HG02763 (cell line): ENCODE data around the gene WWOX.

Experiments
- ATAC-seq: cut with Tn5 transposase; IDR thresholded peaks from one replicate; pipeline ENCODE4 v1.9.1; 2021; ENCODE audit warnings: mild to moderate bottlenecking, moderate library complexity; ENCODE audit not compliant: unreplicated experiment

Gene WWOX

DNA sequence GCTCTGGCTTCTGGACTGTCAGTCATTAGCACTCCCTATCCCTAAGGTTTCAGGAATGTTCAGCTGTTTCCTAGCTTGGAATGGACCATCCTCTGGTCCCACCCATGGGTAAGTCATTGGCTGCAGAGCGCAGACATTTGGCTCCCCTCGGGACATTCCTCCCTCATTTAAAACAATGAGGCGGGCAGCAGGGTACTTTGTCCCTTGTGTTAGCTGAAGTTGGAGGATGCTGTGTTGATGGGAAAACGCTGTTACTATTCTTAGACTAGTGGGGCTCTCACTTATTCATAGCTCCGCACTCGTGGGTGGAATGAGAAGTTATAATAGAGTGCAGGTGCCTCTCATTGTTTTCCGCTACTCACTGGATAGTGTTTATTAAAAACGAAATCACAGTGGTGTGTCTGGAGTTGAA lies 673.8 kb downstream of the WWOX start:
- ATAC-seq: no peak

DNA sequence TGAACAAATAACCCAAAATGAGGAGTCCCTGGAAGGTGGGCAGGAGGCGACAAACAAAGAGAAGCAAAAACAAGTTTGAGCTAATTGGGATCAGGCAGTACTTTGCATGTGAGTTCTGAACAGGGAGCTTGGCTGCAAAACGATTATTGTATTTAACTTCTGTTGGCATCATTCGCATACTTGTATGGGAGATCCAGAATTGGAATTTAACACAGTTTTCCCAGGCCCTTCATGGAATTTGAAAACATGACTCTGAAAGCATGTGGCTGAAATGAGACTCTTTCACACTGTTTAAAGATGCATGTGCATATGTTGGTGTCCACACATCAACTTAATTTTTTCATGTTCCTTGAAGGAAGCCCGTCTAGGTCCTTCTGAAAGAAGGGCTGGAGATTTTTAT lies 674.3 kb downstream of the WWOX start:
- ATAC-seq: no peak

DNA sequence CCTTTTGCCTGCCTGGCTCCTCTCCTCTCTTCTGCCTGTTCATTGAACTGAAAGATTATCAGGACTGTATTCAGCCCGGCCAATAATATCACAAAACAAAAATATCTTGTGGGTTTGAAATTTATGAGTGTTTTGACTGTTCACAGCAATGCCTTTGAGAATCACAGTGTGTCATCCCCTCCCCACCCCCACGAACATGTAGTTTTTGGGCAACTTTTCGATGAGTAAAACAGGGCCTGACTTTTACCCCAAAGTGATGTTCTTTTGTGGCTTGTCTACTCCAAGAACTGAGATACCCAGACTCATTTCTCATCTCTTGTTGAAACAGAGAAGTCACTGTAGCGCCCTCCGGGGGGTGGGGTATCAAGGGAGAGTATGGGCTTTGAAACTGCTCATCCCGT lies 675.7 kb downstream of the WWOX start:
- ATAC-seq: no peak

DNA sequence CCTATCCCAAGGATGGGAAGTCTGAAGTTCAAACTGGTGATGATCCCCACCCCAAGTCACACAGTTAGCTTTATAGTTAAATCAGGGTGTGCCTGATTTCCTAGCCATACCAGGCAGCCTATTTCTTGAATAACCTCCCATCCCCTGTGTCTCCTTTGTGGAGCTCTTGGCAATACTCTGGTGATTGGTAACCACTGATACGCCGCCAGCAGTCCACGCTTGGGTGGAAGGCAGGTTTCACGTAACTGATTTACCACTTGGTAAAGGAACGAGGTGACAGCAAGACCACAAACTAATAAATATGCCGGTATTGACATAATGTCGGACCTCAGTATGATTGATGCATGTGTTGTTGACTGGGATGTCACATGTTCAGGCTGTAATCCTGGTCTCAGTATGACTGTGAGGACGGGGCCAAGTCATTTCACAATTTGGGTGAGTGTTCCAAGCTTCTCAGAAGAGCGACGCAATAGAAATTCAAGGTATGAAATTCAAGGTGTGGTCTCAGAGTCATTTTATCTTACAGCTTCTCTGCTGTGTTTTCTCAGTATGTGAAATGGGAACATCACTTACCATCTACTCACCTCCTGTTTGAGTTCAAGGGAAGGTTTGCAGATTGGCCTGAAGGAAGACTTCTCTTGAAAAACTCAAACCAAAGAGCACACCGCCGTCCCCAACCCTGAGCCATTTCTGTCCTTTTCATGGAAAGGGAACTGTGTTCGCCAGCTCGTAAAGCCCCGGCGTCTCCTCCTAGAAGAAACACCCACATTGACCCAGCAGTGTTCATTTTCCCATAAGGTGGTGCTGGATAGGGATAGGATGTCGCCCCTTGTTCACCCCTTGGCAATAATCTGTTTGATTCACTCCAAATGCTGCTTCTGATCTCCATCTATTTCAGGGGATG lies 678.9 kb downstream of the WWOX start:
- no peak for ATAC-seq

DNA sequence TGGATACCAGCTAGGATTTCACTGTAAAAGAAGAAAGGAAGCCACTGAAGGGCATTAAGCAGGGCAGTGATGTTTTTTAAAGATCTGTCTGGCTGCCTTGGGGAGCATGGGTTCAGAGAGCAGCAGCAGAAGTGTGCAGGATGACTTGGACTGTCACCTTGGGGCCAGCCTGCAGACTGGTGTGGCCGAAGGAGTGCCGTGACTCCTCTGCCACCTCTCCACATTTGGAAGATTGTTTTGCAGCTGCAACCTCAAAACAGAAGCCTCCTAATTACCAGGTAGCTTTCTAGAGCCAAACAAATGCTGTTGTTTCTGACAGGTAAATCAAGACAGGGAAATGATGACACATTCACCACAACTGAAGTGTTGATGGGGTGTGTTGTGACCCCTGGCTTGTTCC lies 681.4 kb downstream of the WWOX start:
- ATAC-seq: no peak

DNA sequence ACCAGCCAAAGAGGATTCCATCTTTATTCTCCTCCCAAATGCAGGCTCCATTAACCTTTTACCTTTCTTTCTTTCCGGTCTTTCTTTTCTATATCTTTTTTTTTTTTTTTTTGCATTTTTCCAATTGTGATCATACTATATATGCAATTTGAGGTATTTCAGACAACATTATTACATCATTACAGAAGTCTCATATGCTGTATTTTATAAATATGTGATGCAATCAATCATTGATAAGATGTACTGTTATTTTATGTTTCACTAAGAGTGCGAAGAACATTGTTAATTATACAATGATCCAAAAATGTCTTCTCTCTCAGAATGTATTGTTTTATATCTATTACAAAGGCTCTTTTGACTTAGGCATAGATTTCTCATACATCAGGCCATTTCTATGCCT lies 683.1 kb downstream of the WWOX start:
- no peak for ATAC-seq

DNA sequence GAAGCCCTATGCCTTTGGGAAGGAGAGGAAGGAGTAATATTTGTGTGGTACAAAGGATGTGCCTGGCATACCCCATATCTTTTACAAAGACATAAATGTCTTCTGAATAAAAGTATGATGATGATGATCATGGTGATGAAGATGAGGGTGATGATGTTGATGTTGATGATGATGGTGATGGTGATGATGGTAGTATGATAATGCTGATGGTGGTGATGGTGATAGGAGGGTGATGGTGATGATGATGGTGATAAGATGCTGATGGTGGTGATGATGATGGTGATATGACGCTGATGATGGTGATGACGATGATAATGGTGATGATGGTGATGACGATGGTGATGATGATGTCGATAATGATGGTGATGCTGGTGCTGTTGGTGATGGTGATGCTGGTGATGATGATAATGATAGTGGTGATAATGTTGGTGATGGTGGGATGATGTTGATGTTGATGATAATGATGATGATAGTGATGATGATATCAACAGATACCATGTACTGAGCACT lies 684.2 kb downstream of the WWOX start:
- ATAC-seq: no peak

DNA sequence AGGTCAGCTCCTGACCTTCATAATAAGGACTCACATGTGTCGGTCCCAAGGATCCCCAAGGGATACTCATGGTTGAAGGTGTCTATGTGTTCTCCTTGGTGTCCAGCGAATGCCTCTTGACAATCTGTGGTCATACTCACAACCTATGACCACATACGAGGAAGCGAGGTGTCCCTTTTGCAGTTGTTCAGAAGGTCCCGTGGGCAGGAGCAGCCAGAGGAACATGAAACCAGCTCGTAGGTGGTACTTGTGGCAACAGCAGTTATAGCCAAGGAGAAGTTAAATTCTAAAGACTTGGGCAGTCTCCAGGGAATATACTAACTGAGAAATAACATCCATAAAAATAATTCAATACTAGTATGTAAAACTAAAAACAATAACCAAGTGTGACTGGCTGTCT lies 685.3 kb downstream of the WWOX start:
- ATAC-seq: no peak

DNA sequence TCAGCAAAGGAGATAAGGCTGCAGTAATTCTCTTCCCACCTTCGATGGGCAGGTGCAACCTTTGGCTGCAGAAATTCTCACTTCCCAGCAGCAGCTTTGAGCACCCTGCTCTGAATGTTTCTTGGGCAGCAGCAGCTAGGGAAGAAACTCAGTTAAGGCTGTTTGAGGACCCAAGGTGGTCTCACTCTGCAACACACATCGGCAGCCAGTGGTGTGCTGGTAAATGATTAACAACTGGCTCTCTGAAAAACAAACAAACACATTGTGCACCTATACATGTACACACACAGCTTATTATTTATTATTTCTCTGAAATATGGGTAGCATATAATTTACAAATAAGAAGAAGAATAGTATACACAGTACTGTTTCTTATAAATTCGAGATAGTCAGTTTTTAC lies 685.8 kb downstream of the WWOX start:
- no peak for ATAC-seq

DNA sequence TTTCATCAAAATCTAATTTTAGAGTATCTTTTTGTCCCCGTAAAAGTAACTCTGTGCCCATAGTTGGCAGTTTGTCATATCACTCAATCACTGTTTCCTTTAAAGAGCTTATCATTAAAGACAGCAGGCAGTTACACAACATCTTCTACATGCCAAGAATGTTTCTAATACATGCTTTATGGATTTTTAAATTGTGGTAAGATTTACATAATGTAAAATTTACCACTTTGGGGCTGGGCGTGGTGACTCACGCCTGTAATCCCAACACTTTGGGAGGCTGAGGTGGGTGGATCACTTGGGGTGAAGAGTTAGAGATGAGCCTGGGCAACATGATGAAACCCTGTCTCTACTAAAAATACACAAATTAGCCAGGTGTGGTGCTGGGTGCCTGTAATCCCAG lies 687.2 kb downstream of the WWOX start:
- ATAC-seq: no peak

DNA sequence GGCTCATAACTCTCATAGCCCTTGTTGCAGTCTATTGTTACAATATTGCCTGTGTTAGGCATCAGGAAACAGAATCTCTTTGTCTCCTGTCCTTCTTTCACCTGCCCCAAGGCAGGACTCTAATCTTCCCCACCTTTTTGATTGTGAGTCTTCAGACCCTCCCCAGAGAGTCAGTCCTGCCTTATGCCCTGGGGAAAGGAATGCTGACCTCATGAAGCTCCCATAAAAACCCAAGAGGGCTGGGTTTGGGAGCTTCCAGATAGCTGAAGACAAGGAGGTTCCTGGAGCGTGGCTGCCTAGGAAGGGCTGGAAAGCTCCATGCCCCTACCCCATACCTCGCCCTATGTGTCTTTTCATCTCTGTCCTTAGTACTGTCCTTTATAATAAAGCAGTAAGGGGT lies 688.8 kb downstream of the WWOX start:
- no peak for ATAC-seq

DNA sequence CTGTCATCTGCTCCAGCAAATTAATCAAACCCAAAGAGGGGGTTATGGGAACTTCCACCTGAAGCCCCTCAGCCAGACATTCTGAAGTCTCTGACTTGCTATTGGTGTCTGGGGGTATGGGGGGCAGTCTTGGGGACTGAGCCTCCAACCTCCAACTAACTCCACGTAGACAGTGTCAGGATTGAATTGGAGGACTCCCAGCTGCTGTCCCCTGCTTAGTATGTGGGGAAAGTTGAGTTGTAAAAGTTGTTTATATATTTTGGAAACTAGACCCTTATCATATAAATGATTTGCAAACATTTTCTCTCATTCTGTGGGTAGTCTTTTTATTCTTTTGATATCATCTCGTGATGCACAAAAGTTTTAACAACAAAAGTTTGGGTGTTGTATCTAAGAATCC lies 689.2 kb downstream of the WWOX start:
- ATAC-seq: no peak

DNA sequence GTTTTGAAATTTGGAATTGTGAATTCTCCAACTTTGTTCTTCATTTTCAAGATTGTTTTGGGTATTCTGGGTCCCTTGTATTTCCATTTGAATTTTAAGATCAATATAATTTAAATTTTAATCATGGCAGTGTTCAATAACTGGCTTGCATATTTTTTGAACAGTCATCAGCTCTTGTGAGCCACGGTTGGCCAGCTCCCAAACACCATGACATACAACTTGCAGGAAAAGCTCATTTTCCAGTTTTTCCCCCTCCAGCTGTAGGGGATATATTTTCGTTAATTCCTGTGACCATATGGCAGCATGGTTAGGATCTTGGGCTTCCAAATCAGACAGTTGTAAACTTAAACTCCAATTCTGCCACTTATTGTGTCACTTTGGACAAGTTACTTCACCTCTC lies 690.1 kb downstream of the WWOX start:
- ATAC-seq: no peak

DNA sequence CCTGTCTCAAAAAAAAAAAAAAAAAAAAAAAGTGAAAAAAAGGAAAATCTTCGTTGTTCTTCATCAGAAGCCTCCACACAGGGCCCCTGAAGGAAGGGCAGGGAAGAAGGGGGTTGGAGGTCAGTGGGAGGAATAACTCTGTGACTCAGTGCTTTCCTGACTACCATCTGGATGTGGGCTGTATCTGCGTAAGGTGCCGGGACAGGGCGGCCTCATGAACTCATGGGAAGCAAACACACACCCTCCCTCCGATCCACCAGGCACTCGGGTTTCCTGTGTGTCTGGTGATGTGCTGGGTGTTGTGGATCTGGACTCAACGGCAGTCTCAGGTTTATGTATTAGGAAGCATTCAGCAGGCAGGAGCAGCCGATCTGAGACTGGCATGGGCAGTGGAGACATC lies 691.6 kb downstream of the WWOX start:
- no peak for ATAC-seq

DNA sequence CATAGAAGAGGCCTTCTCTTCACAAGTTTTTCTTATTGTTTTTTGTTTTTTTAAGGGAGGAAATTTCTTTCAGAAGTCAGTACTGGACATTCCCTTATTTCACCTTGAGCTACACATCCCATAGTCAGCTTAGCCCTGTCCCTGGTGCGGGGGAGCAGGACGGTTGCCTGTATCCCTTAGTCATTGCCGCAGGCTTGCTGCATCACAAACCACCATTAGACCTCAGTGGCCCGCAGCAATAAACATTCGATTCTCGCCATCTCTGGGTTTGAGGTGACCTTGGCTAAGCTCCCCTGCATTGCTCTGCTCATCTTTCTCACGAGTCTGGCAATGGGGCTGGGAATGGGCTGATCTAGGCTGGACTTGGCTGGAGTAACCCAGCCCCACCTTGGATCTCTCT lies 692.5 kb downstream of the WWOX start:
- no peak for ATAC-seq

DNA sequence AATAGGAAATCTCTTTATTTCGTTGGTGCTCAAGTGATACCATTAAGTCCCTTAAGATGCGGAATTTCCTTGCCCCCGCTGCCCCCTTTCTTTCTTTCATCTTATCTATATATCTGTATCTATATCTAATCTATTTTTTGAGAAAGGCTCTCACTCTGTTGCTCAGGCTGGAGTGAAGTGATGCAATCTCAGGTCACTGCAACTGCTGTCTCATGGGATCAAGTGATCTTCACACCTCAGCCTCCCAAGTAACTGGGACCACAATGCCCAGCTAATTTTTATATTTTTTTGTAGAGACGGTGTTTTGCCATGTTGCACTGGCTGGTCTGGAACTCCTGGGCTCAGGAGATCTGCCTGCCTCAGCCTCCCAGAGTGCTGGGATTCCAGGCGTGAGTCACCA lies 693.5 kb downstream of the WWOX start:
- no peak for ATAC-seq

DNA sequence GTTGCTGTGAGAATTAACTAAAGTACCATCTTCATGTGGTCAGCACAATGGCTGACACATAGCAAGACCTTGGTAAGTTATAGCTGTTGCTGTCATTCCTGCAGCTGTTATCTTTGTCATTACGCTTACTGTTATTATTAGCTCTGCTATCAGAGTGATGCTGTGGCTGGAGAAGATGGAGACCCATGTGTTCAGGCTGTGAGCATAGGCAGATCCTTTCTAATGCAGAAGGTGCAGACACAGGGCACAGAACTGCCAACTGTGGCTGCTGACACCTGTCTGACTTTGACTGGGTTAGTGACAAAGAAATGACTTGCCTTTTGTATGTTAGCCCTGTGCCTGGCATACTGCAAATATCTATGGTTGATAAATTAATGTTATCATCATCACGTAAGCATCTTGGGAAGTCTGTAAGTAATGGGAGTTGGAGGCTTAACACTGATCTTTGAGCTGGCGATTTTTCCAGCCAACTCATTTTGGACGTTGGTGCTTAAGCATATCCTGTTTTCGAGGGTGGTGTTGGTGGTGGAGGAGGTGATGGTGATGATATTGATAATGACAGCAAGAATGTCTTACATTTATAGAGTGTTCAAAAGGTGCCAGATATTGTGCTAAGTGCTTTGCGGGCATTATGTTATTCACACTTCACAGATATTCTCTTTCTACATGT lies 695.3 kb downstream of the WWOX start:
- ATAC-seq: no peak

DNA sequence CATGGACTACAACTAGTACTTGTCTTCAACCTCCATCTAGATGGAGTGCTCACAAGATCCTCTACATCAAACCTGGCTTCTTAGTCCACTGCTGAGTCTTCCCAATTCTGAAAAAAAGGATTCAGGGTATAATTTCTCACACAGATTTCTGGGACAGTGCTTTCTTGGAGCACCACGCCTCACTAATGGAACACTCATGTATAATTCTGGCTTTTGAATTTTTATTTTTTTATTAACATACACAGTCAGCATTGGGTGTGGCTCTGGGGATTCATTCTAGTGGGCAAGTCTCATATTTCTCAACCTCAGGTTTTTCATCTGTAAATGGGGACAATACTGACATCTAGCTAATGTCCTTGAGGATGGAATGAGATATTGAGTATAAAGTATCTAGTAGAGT lies 696.0 kb downstream of the WWOX start:
- ATAC-seq: no peak

DNA sequence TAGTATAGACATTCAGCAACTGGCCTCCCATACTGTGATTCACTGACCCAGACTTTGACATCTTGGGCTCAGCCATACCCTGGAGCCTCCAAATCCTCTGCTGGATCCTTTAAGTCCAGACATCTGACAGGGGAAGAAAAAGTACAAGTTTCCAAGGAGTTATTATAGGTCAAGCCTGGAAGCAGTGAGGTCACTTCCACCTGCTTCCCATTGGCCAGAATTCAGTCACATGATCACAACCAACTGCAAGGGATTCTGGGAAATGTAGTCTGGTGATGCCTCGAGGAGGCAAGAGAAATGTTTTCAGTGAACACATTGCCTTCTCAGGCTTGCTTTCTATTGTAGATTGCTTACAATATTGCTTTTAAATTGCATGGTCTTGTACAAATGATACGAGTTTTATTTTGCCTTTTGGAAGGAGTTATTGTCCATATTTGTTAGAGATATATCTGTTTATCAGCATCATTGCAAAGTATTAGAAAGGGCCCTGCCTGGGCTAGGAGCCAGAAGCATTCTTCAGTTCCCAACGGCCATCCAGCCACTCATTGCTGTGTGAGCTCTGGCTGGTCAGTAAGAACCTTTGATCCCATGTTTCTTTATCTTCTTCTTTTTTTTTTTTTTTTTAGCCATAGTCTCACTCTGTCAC lies 696.9 kb downstream of the WWOX start:
- no peak for ATAC-seq

DNA sequence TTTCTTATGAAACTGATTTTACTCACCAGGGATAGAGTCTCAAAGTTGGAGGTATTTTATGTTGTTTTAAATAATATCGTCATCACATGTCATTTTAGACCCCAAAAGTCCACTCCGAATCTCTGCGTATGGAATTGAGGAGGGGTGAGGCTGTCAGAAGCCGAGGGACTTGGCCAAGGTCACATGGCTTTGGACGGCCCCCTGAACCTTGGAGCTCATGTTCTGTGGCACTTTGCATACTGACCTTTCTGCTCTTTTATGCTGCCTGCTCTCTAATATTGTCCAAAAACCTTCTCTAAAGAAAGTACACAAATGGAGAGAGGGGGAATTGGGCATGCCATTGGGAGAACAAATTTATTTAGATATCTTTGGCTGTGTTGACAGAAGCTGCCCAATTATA lies 700.0 kb downstream of the WWOX start:
- no peak for ATAC-seq

DNA sequence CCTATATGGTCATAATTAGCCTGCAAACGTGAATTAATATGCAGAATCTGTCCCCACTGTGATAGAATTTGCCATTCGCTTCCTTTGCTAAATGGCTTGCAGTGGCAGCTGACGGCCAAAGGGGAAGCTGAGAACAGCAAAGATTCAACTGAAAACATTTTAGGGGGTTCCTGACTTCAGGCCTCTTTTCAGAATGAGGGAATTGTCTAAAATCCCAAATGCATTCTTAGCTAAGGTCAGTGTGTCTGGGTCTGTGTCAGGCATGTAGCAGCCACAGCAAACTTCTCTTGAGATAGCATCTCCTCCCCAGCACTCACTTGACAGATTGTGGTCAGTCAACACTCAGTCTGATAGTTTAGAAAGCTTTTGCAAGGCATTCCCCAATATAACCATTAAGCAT lies 701.1 kb downstream of the WWOX start:
- no peak for ATAC-seq
